ENCODE results near the gene MSRB1. TPM values are rescaled to one million over a fixed set of nuclear protein-coding genes. Genes with fewer than 3 reads are reported as not detected.

The MSRB1 gene
- total RNA-seq, 1 experiment from 2014 or later = 26.4 TPM

GRCh38 chr16:1918351-1919326, 24.4 kb downstream of the MSRB1 start, which contains the start of gene HS3ST6:
HS3ST6 (minus strand) TSS chr16:1918415; CDS start chr16:1918323, 92 bp downstream.
- Mint-ChIP-seq H3K4me1 (peaks cover 38% of the 10 kb centered on the region), H3K9me3 (peaks cover 3% of the 10 kb centered on the region), H3K4me3 (peak within 1 kb of the TSS; percentile 56), H3K27me3 (ENCODE audit: low read depth) (peaks cover 90% of the 10 kb centered on the region), H3K27ac (no peak within 1 kb of the TSS), H3K36me3 (no peaks in the 10 kb centered on the region)
- DNase-seq (ENCODE audit: low spot score) = no peak
- peak; percentile 12 for ATAC-seq
- TF ChIP-seq ZBTB43 (CRISPR knock-in tag; IDR thresholded peaks at IDR 0.05) (no peak), SP1 (CRISPR knock-in tag; conservative IDR thresholded peaks at IDR 0.05) (0 out of 2 replicates have a peak, but pooled peaks have one; percentile 38)
- ChIA-PET CTCF (interaction anchor here (0.5 to 0.9 kb wide), 3 partner anchors 8 to 308 kb away, joined by 3 to 6 read pairs (median 3); no protein-coding TSS in a partner anchor), POLR2A (no interaction called here)

- Mint-ChIP-seq H3K36me3 (no peaks in the 10 kb centered on the region), H3K4me1 (peaks cover 35% of the 10 kb centered on the region), H3K9me3 (peaks cover 3% of the 10 kb centered on the region), H3K27me3 (ENCODE audit: low read depth) (peaks cover 82% of the 10 kb centered on the region), H3K4me3 (peak overlapping the region; percentile 55), H3K27ac (no peak overlapping the region)
- ChIA-PET POLR2A (no interaction called here), CTCF (interaction anchor here (0.5 kb wide), 1 partner anchor 308 kb away, joined by 3 read pairs; no protein-coding TSS in a partner anchor)
- DNase-seq (ENCODE audit: low spot score) = no peak
- no peak for ATAC-seq
- TF ChIP-seq OVOL2 (CRISPR knock-in tag; IDR thresholded peaks at IDR 0.05; ENCODE audit: borderline replicate concordance) (no peak), FOXJ3 (CRISPR knock-in tag; IDR thresholded peaks at IDR 0.05; ENCODE audit: borderline replicate concordance) (no peak), TCF7 (CRISPR knock-in tag; IDR thresholded peaks at IDR 0.05; ENCODE audit: low read depth) (no peak), CREM (CRISPR knock-in tag; IDR thresholded peaks at IDR 0.05) (no peak), AR (CRISPR knock-in tag; IDR thresholded peaks at IDR 0.05) (no peak), ERG (CRISPR knock-in tag; IDR thresholded peaks at IDR 0.05) (no peak), RORB (CRISPR knock-in tag; IDR thresholded peaks at IDR 0.05) (no peak), TEAD1 (CRISPR knock-in tag; IDR thresholded peaks at IDR 0.05) (no peak), STAT6 (CRISPR knock-in tag; conservative IDR thresholded peaks at IDR 0.05; ENCODE audit: low read depth) (no peak), ZNF425 (CRISPR knock-in tag; conservative IDR thresholded peaks at IDR 0.05) (no peak), CBFB (CRISPR knock-in tag; IDR thresholded peaks at IDR 0.05; ENCODE audit: low read depth) (no peak)
These were observed 25.2 kb downstream of the MSRB1 start for GRCh38 chr16:1917665-1918350.

Data from WTC11 (cell line).